Occipital lobe (tissue), 2 donors: ENCODE measurements around the gene RPLP2. TPM values are rescaled to one million over a fixed set of nuclear protein-coding genes. Genes with fewer than 3 reads are reported as not detected.
A peak's percentile ranks its signal among the peaks of the same experiment; 100 is the strongest.

Source experiments
- DNase-seq: peaks from one replicate; lab custom pipeline; 2025; lab: John Stamatoyannopoulos, UW
- total RNA-seq: library from RNA; depleted of rRNA; stranded (reverse); fragments of >200 nt; gene quantifications from one replicate; pipeline ENCODE4 v1.2.3, GENCODE V29; 2014

Gene RPLP2
- total RNA-seq, 1 donor from 2014 or later, result 227 TPM

GRCh38 chr11:823441-824291 lies 13.9 kb downstream of the RPLP2 start:
- no peak for DNase-seq

GRCh38 chr11:824292-824880 lies 14.6 kb downstream of the RPLP2 start:
- no peak for DNase-seq

DNA sequence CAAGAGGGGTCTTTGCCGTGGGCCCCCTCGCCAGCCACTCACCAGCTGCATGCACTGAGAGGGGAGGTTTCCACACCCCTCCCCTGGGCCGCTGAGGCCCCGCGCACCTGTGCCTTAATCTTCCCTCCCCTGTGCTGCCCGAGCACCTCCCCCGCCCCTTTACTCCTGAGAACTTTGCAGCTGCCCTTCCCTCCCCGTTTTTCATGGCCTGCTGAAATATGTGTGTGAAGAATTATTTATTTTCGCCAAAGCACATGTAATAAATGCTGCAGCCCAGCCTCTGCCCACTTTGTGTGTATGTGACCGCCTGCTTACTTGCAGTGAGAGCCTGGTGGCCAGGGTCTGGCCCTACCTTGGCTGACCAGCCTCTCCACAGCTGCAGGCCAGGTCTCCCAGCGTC lies 15.2 kb downstream of the RPLP2 start:
- DNase-seq, result no peak

- no peak for DNase-seq
These were observed 15.8 kb downstream of the RPLP2 start for GRCh38 chr11:825366-826226.

DNA sequence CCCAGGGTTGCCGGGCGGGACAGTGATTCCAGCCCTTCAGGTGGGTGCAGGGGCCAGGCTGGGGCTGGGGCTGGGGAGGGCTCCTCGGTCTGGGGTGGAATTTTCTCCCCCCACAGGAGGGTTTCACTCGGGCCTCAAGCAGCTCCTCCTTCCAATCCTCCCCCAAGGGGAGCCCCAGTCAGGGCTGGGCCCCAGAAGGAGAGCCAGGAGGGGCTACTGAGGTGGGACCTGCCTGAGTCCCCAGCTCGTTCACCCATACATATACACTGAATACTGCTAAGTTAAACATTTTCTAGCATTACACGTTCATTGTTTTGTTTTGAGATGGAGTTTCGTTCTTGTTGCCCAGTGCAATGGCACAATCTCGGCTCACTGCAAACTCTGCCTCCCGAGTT lies 16.5 kb downstream of the RPLP2 start:
- DNase-seq, result no peak

GRCh38 chr11:826836-827145 lies 17.0 kb downstream of the RPLP2 start:
- no peak for DNase-seq

- DNase-seq, result no peak
These were observed 17.6 kb downstream of the RPLP2 start for GRCh38 chr11:827146-827896.

GRCh38 chr11:827897-828192 lies 18.1 kb downstream of the RPLP2 start, which contains the start of gene CRACR2B:
Gene CRACR2B (plus strand): TSS chr11:827919. CDS start chr11:828608, 689 bp downstream.
- DNase-seq, result no peak

- no peak for DNase-seq
These were observed 18.9 kb downstream of the RPLP2 start for GRCh38 chr11:828506-829175.

DNA sequence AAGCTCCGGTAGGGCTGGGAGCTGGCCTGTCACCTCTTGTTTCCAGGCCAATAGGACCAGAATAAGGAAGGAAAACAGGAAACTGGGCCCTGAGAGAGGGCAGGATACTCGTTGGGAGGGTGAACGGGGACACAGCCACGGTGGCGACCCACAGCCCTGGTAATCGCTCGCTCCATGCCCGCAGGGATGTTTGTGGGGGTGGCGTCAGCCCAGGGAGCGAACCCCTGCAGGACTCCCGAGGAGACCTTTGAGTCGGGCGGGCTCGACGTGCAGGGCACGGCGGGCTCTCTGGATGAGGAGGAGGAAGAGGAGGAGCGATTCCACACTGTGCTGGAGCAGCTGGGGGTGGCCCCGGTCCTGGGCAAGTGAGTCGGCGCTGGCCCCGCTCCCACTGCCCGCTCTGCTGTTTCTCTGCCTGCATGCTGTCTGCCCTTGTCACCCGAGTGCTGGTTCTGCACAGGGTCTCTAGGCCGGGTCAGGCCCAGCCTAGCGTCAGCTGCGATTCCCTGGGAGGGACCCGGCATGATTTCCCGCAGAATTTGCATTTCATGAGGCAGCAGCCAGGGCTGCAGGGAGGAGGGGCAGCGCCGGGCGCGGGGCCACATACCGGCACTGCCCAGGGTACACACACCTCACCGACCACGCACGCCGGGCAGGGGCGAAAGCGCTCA lies 19.5 kb downstream of the RPLP2 start:
- DNase-seq, result no peak

- no peak for DNase-seq
These were observed 20.1 kb downstream of the RPLP2 start for GRCh38 chr11:829847-830294.

- DNase-seq, result no peak
These were observed 20.7 kb downstream of the RPLP2 start for GRCh38 chr11:830295-831117.

- DNase-seq, result no peak
These were observed 21.5 kb downstream of the RPLP2 start for GRCh38 chr11:831118-831864.

- DNase-seq, result no peak
These were observed 22.3 kb downstream of the RPLP2 start for GRCh38 chr11:831961-832528.

DNA sequence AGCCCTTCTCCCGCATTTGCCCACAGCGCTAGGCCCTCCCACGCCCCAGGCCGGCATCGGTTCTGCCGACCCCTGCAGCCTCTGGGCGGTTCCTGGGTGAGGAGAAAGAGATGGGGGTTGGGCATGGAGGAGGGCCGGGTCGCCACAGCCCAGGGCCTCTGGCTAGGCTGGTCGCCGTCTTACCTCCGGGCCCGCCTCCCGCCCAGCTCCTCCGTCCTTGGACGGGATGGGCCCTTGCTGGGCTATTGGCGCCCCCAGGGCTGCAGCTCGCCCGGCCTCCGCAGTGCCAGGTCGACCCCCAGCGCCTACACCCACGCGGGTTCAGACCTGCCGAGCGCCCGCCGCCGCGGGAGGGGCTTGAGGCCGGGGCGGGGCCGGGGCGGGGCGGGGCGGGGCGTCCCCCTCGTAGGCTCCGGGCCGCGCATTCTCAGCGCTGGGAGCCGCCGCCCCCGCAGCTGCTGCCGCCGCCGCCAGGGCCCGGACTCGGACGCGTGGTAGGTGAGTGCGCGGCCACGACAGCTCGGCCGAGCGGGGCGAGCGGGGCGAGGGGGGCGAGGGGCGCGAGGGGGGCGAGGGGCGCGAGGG lies 22.9 kb downstream of the RPLP2 start, which contains the start of gene CD151:
Gene CD151, plus strand, starts transcription at position 424 of the 585 bp plus-strand sequence. CDS start 3,118 bp downstream, outside the sequence.
- DNase-seq, result peak; percentile 23

DNA sequence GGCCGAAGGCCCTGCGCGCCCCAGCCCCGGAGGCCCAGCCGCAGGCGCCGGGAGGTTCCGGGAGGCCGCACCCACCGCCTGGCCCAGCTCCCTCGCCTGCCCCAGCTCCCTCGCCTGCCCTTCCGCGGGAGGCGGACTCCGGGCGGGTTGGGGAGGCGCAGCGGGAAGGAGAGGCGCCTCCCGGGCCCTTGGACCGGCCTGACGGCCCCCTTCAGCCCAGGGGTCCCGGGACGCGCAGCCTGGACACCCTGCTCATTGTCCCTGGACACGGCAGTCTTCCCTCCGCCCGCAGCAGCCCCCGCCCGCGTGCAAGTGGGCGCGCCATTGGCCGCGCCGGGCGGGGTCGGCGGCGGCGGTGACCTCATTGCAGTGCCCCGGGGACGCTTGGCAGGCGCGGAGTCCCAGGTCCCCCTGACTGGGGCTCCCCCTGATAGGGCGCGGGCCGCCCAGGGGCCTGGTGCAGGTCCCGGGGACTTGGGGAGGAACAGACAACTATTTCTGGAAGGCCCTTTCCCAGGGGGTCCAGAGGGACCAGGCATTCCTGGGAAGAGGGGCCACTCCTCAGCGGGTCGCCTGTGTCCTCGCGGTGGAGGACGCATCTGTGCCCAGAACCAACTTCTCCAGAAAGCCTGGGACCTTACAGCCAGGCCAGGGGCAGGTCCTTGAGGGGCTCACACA lies 23.5 kb downstream of the RPLP2 start:
- DNase-seq, result no peak

DNA sequence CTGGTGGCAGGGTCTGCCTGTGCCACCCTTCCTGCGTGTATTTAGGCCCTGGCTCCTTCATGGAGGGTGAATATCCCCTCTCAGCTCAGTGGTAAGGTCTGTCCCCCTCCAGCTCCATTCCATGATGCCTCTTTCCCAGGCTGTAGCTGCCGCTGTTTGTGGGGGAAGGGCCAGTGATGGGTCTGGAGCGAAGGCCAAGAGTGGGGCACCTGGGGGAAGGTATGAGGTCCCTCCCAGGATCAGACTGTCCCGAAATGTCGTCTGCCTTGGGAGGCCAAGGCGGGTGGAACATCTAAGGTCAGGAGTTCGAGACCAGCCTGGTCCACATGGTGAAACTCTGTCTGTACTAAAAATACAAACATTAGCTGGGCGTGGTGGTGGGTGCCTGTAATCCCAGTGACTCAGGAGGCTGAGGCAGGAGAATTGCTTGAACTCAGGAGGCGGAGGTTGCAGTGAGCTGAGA lies 24.1 kb downstream of the RPLP2 start:
- DNase-seq, result no peak
